ENCODE measurements around the gene HSP90B1. TPM values are rescaled to one million over a fixed set of nuclear protein-coding genes. Genes with fewer than 3 reads are reported as not detected.

HSP90B1 gene
- total RNA-seq, 1 donor from 2014 or later = 617 TPM

GRCh38 chr12:103936679-103937078 lies 6.5 kb downstream of the HSP90B1 start:
- Mint-ChIP-seq H3K27me3 (ENCODE audit: low read depth) (no peaks in the 10 kb centered on the region), H3K36me3 (ENCODE audit: low read depth) (peaks cover 95% of the 10 kb centered on the region), H3K9me3 (no peaks in the 10 kb centered on the region), H3K4me1 (ENCODE audit: low read depth) (peaks cover 49% of the 10 kb centered on the region), H3K27ac (no peak overlapping the region), H3K4me3 (ENCODE audit: low read depth) (no peak overlapping the region)
- DNase-seq (ENCODE audit: low spot score) = no peak
- intact Hi-C loops (cut with micrococcal nuclease) = no loop called here

GRCh38 chr12:103944964-103945363 lies 14.8 kb downstream of the HSP90B1 start:
- Mint-ChIP-seq H3K27ac (no peak overlapping the region), H3K4me3 (ENCODE audit: low read depth) (no peak overlapping the region), H3K27me3 (ENCODE audit: low read depth) (no peaks in the 10 kb centered on the region), H3K9me3 (no peaks in the 10 kb centered on the region), H3K4me1 (ENCODE audit: low read depth) (peaks cover 52% of the 10 kb centered on the region), H3K36me3 (ENCODE audit: low read depth) (peaks cover 99% of the 10 kb centered on the region)
- DNase-seq (ENCODE audit: low spot score) = no peak
- intact Hi-C loops (cut with micrococcal nuclease) = no loop called here

DNA sequence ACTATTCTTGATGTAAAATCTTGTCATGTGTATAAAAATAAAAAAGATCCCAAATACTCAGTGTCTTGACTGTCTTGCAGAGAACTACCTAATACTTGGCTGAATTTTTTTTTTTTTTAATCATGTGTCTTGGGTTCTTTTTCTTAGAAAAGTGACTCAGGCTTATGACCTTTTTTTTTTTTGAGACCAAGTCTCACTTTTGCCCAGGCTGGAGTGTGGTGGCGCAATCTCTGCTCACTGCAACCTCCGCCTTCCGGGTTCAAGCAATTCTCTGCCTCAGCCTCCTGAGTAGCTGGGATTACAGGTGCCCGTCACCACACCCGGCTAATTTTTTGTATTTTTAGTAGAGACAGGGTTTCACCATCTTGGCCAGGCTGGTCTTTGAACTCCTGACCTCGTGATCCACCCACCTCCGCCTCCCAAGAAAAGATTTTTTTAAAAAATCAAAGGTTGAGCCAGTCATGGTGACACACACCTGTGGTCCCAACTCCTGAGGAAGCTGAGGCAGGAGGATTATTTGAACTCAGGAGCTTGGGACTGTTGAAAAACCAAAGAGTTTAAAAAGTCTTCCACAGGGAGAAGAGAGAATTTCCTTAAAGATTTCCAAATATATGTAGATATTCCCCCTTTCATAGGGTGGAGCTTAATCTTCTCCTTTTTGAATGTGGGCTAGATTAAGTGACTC lies 17.8 kb downstream of the HSP90B1 start:
- no peaks in the 10 kb centered on the region for H3K9me3 Mint-ChIP-seq
- H3K4me3 Mint-ChIP-seq (ENCODE audit: low read depth) = peak overlapping the region; percentile 21
- peaks cover 96% of the 10 kb centered on the region for H3K36me3 Mint-ChIP-seq (ENCODE audit: low read depth)
- no peak for DNase-seq (ENCODE audit: low spot score)
- no peaks in the 10 kb centered on the region for H3K27me3 Mint-ChIP-seq (ENCODE audit: low read depth)
- intact Hi-C loops (cut with micrococcal nuclease) = loop anchor here (1.0 to 2.0 kb wide), 2 partner anchors 17 to 18 kb away; partner anchors contain the start of genes HSP90B1 and TDG
- peak overlapping the region; percentile 71 for H3K27ac Mint-ChIP-seq
- H3K4me1 Mint-ChIP-seq (ENCODE audit: low read depth) = peaks cover 53% of the 10 kb centered on the region

DNA sequence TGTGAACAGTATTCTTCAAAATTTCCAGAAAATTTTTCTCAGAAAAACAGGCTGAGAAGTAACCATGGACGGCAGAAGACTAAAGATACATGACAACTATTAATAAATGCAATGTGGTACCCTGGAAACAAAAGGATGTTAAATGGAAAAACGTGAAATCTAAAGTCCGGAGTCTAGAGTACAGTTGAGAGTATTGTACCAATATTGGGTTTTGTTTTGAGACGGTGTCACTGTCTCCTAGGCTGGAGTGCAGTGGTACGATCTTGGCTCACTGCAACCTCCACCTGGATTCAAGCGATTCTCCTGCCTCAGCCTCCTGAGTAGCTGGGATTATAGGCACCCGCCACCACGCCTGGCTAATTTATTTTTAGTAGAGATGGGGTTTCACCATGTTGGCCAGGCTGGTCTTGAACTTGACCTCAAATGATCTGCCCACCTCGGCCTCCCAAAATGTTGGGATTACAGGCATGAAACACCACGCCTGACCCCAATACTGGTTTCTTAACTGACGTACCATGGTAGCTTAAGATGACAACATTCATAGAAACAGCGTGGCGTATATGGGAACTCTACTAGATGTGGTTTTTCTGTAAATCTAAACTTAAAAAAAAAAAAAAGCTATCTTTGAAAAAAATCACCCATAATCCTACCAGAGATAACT lies 18.7 kb downstream of the HSP90B1 start:
- Mint-ChIP-seq H3K27ac (peak overlapping the region; percentile 71), H3K4me3 (ENCODE audit: low read depth) (no peak overlapping the region), H3K4me1 (ENCODE audit: low read depth) (peaks cover 55% of the 10 kb centered on the region), H3K36me3 (ENCODE audit: low read depth) (peaks cover 96% of the 10 kb centered on the region), H3K27me3 (ENCODE audit: low read depth) (no peaks in the 10 kb centered on the region), H3K9me3 (no peaks in the 10 kb centered on the region)
- intact Hi-C loops (cut with micrococcal nuclease) = loop anchor here (2.0 kb wide), 1 partner anchor 16 kb away; the partner anchor contains the start of gene TDG
- no peak for DNase-seq (ENCODE audit: low spot score)

- H3K27ac Mint-ChIP-seq = peak overlapping the region; percentile 93
- H3K27me3 Mint-ChIP-seq (ENCODE audit: low read depth) = no peaks in the 10 kb centered on the region
- H3K4me3 Mint-ChIP-seq (ENCODE audit: low read depth) = peak overlapping the region; percentile 64
- intact Hi-C loops (cut with micrococcal nuclease) = no loop called here
- peaks cover 82% of the 10 kb centered on the region for H3K36me3 Mint-ChIP-seq (ENCODE audit: low read depth)
- H3K4me1 Mint-ChIP-seq (ENCODE audit: low read depth) = peaks cover 64% of the 10 kb centered on the region
- DNase-seq (ENCODE audit: low spot score) = no peak
- H3K9me3 Mint-ChIP-seq = no peaks in the 10 kb centered on the region
Measured at GRCh38 chr12:103952497-103952896, 22.3 kb downstream of the HSP90B1 start.

GRCh38 chr12:103955811-103956508 lies 25.8 kb downstream of the HSP90B1 start:
- Mint-ChIP-seq H3K9me3 (no peaks in the 10 kb centered on the region), H3K4me1 (ENCODE audit: low read depth) (peaks cover 42% of the 10 kb centered on the region), H3K27me3 (ENCODE audit: low read depth) (no peaks in the 10 kb centered on the region), H3K4me3 (ENCODE audit: low read depth) (peak overlapping the region; percentile 96), H3K27ac (peak overlapping the region; percentile 97), H3K36me3 (ENCODE audit: low read depth) (peaks cover 48% of the 10 kb centered on the region)
- no peak for DNase-seq (ENCODE audit: low spot score)
- intact Hi-C loops (cut with micrococcal nuclease) = loop anchor here (5.0 kb wide), 1 partner anchor 331 kb away; no protein-coding TSS in a partner anchor

- no peak for DNase-seq (ENCODE audit: low spot score)
- Mint-ChIP-seq H3K9me3 (no peaks in the 10 kb centered on the region), H3K27me3 (ENCODE audit: low read depth) (no peaks in the 10 kb centered on the region), H3K4me3 (ENCODE audit: low read depth) (peak overlapping the region; percentile 96), H3K36me3 (ENCODE audit: low read depth) (peaks cover 45% of the 10 kb centered on the region), H3K27ac (peak overlapping the region; percentile 97), H3K4me1 (ENCODE audit: low read depth) (peaks cover 40% of the 10 kb centered on the region)
- intact Hi-C loops (cut with micrococcal nuclease) = loop anchor here (1.0 to 5.0 kb wide), 3 partner anchors 9 to 331 kb away; partner anchors contain the start of genes HSP90B1 and TDG
Measured at GRCh38 chr12:103956509-103957027, 26.4 kb downstream of the HSP90B1 start.

GRCh38 chr12:103957865-103958388 lies 27.7 kb downstream of the HSP90B1 start:
- Mint-ChIP-seq H3K27me3 (ENCODE audit: low read depth) (no peaks in the 10 kb centered on the region), H3K36me3 (ENCODE audit: low read depth) (peaks cover 31% of the 10 kb centered on the region), H3K4me3 (ENCODE audit: low read depth) (peak overlapping the region; percentile 96), H3K4me1 (ENCODE audit: low read depth) (peaks cover 29% of the 10 kb centered on the region), H3K27ac (peak overlapping the region; percentile 97), H3K9me3 (no peaks in the 10 kb centered on the region)
- intact Hi-C loops (cut with micrococcal nuclease) = loop anchor here (1.0 to 5.0 kb wide), 3 partner anchors 7 to 329 kb away; partner anchors contain the start of genes HSP90B1 and TDG
- DNase-seq (ENCODE audit: low spot score) = no peak

DNA sequence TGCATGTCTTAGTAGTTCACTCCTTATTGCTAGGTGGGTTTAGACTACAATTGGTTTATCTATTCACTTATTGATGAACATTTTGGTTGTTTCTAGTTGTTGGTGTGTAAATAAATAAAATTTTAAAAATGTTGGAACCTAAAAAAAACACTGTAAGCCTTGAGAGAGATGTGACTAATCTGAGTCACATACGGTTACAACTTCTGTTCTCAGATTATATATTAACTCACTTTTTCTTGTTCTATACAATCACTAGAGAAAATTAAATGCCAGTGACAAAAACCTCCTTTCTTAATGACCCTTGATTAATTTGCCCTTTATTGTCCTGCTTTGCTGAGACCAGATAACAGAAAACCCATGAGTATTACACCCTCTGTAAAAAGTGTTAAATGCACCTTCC lies 28.4 kb downstream of the HSP90B1 start:
- Mint-ChIP-seq H3K36me3 (ENCODE audit: low read depth) (peaks cover 25% of the 10 kb centered on the region), H3K9me3 (no peaks in the 10 kb centered on the region), H3K27ac (peak overlapping the region; percentile 48), H3K4me1 (ENCODE audit: low read depth) (peaks cover 26% of the 10 kb centered on the region), H3K4me3 (ENCODE audit: low read depth) (peak overlapping the region; percentile 59), H3K27me3 (ENCODE audit: low read depth) (no peaks in the 10 kb centered on the region)
- intact Hi-C loops (cut with micrococcal nuclease) = loop anchor here (5.0 kb wide), 1 partner anchor 329 kb away; no protein-coding TSS in a partner anchor
- DNase-seq (ENCODE audit: low spot score) = no peak

DNA sequence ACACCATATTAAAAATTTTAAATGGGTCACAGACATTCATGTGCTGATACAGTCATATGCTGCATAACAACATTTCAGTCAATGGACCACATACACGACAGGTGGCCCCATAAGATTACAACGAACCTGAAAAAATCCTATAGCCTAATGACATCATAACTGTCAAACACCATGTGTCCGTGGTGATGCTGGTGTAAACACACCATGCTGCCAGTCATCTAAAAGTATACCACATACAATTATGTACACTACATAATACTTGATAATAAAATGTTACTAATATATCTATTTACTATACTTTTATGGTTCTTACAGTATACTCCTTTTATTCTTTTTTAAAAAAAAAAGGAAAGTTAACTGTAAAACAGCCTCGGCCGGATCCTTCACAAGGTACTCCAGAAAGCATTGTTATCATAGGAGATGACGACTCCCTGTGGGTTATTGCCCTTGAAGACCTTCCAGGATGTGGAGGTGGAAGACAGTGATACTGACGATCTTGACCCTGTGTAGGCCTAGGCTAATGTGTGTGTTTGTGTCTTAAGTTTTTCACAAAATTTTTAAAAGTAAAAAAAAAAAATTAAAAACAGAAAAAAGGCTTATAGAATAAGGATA lies 30.5 kb downstream of the HSP90B1 start:
- no peak for DNase-seq (ENCODE audit: low spot score)
- intact Hi-C loops (cut with micrococcal nuclease) = no loop called here
- no peaks in the 10 kb centered on the region for H3K9me3 Mint-ChIP-seq
- H3K4me1 Mint-ChIP-seq (ENCODE audit: low read depth) = peaks cover 16% of the 10 kb centered on the region
- no peaks in the 10 kb centered on the region for H3K27me3 Mint-ChIP-seq (ENCODE audit: low read depth)
- no peak overlapping the region for H3K27ac Mint-ChIP-seq
- no peak overlapping the region for H3K4me3 Mint-ChIP-seq (ENCODE audit: low read depth)
- H3K36me3 Mint-ChIP-seq (ENCODE audit: low read depth) = peaks cover 16% of the 10 kb centered on the region

GRCh38 chr12:103962493-103962892 lies 32.3 kb downstream of the HSP90B1 start:
- Mint-ChIP-seq H3K27ac (no peak overlapping the region), H3K27me3 (ENCODE audit: low read depth) (no peaks in the 10 kb centered on the region), H3K36me3 (ENCODE audit: low read depth) (peaks cover 20% of the 10 kb centered on the region), H3K4me3 (ENCODE audit: low read depth) (no peak overlapping the region), H3K4me1 (ENCODE audit: low read depth) (peaks cover 19% of the 10 kb centered on the region), H3K9me3 (no peaks in the 10 kb centered on the region)
- no peak for DNase-seq (ENCODE audit: low spot score)
- intact Hi-C loops (cut with micrococcal nuclease) = no loop called here

- Mint-ChIP-seq H3K4me3 (ENCODE audit: low read depth) (peak overlapping the region; percentile 98), H3K27ac (peak overlapping the region; percentile 99), H3K36me3 (ENCODE audit: low read depth) (peaks cover 40% of the 10 kb centered on the region), H3K27me3 (ENCODE audit: low read depth) (no peaks in the 10 kb centered on the region), H3K9me3 (no peaks in the 10 kb centered on the region), H3K4me1 (ENCODE audit: low read depth) (peaks cover 28% of the 10 kb centered on the region)
- no peak for DNase-seq (ENCODE audit: low spot score)
- intact Hi-C loops (cut with micrococcal nuclease) = loop anchor here (1.0 to 5.0 kb wide), 5 partner anchors 8 to 172 kb away; partner anchors contain the start of gene NFYB
Measured at GRCh38 chr12:103964805-103965204, 34.6 kb downstream of the HSP90B1 start.
